ENCODE data around the gene EPS15.
A peak's percentile ranks its signal among the peaks of the same experiment; 100 is the strongest.
"Not testable (repeated sequence)": the region's sequence is repeated elsewhere in the genome, so short reads cannot be mapped to it uniquely, and the experiment has no call there.

EPS15 gene

GRCh38 chr1:51519048-51519864 is at the start of gene EPS15:
Gene EPS15 (minus strand): TSS chr1:51519266. CDS start chr1:51519231, 35 bp downstream.
- peak; percentile 92 for DNase-seq

DNA sequence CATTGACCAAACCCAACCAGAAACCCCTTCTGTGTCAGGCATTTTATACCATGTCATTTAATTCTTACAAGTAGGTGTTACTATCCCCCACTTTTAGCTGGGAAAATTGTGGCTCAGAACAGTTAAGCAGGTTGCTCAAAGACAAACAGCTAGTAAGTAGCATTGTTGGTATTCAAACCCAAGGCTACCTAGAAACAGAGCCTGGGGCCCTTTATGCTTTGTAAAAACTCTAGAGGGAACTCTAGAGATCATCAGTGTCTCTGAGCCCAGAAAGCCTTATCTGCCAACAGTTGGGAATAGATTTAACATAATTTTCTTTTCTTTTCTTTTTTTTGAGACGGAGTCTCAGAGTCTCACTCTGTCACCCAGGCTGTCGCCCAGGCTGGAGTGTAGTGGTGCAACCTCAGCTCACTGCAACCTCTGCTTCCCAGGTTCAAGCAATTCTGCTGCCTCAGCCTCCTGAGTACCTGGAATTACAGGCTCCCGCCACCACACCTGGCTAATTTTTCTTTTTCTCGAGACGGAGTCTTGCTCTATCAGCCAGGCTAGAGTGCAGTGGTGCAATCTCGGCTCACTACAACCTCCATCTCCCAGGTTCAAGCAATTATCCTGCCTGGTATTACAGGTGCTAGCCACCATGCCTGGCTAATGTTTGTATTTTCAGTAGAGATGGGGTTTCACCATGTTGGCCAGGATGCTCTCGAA is 49.3 kb upstream of the EPS15 start:
- DNase-seq = no peak

DNA sequence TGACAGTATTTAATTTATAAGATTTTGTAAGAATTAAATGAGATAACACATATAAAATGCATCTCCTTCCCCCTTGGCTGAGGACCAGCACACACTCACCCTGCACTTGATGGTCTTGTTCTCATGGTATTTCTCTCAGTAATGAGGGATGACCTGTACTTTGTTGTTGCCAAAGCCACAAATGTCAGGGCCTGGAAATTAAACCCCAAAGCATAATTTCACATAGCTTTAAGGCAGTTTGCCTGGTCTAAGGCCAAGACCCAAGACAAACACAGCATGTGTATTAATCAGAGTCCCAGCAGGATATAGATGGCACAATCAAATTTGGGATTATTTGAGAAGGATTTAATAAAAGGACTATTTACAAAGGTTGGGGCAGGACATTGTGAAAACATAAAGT is 48.6 kb upstream of the EPS15 start:
- DNase-seq = no peak

GRCh38 chr1:51566260-51566659 is 47.2 kb upstream of the EPS15 start:
- no peak for DNase-seq

GRCh38 chr1:51565009-51565408 is 45.9 kb upstream of the EPS15 start:
- no peak for DNase-seq

DNA sequence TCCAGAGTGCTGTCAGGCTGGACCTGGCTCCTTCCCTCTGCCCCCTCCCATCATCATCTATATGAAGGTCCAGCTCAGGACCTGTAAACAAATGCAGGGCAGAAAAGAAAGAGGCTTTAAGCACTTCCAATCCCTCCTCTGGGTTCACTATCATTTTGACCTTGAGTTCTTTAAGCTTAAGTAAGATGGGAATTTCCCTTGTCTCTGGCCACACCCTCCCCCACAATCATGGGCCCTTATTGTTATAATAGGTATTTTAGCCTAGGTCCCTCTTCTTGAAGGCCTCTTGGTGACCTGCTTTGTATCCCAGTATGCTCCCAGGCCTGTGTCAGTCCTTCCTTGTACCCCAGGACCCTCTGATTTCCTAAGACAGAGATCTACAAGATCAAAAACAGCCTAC is 45.1 kb upstream of the EPS15 start:
- peak; percentile 23 for DNase-seq

- no peak for DNase-seq
Observed at GRCh38 chr1:51561702-51562101, 42.6 kb upstream of the EPS15 start.

- DNase-seq = not testable (repeated sequence)
Observed at GRCh38 chr1:51560895-51561294, 41.8 kb upstream of the EPS15 start.

- DNase-seq = no peak
Observed at GRCh38 chr1:51560034-51560433, 41.0 kb upstream of the EPS15 start.

DNA sequence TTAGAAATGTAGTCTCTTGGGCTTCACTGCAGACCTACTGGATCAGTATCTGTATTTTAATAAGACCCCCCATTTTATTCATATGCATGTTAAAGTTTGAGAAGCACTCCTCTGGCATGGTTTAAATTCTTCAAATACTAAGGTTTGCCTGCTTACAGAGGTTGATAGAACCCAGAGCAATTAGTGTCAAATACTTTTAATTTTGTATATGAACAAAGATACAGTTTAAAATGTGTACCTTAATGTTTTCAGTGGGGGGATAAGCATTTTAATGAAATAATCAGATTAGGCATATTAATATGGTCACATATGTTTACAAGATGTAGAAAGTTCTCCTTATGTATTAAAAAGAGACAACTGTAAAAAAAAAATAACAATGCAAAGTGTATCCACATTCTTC is 40.4 kb upstream of the EPS15 start:
- no peak for DNase-seq

DNA sequence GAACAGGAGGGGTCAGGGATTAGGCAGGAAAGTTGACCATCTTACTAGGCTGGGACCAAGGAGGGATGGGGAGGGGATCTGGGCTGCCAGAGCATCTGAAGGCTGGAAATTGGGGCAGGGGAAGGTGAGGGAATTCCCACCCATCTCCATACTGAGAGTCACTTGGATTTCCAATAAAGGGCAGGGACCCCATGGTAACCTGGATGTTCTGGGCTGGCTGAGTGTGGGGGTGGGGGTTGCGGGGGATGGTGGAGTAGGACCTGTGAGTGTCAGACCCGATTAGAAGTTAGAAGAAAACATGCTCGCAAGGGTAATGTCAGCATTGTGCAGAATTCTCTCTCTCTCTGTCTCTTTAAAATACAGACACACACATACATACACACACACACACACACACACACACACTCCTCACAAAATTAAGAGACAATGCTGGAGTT is 40.0 kb upstream of the EPS15 start:
- DNase-seq = no peak

GRCh38 chr1:51558375-51558924 is 39.4 kb upstream of the EPS15 start:
- peak; percentile 4 for DNase-seq

DNA sequence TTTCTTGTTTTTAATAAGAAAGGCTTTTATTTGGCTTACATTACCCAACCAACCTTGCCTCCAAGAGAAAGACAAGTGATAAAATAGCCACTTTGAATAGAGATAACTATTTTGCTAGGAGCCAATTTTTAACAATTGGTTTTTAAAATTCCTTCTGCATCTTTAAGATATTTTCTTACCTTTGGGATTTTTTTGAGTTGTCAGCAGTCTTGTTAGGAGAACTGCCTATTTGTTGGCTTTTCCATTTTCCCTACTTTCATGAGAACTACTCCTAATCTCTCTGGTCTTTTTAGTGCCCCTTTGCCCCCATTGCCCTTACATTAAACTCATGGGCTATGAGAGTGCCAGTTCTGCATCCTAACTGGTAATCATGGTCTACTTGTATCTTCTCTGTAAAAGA is 38.1 kb upstream of the EPS15 start:
- DNase-seq = no peak

DNA sequence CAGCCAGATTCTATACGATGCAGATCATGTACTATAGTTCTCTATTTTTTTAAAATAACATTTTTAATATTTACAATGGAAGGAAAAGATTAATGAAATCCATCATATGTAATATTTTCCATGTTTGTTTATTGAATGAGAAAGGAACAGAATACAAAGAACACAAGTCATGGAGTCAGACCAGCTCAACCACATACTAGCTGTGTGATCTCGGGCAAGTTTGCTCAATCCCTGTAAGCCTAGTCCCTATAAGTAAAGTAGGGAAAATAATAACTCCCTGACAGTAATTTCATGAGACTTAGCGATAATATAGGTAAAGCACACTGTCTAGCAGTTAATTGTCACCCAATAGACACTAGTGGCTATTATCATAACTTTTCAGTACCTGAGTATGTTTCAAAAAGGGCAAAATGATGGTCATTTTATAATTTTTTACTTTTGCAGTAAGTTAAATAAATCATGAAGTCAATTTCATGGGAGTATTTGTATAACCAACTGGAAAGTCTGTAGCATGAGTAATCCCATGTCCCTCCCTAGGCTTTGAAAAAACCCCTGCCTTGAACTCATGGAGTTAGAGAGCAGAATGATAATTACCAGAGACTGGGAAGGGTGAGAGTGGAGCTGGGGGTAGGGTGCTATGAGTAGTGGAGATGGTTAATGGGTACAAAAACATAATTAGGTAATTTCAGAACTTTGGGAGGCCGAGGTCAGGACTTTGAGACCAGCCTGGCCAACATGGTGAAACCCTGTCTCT is 37.0 kb upstream of the EPS15 start:
- no peak for DNase-seq

DNA sequence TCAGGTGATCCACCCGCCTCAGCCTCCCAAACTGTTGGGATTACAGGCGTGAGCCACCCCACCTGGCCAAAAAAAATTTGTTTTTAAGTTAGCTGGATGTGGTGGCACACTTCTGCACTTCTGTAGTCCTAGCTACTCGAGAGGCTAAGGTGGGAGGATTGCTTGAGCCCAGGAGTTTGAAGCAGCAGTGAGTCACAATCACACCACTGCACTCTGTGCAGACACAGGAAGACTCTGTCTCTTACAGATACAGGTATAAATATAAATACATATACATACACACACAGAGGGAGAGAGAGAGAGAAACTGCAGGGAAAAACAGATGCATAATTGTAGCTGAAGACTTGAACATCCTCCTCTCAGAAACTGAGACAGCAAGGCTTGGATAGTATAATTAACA is 34.8 kb upstream of the EPS15 start:
- DNase-seq = no peak

- no peak for DNase-seq
Observed at GRCh38 chr1:51552929-51553807, 34.1 kb upstream of the EPS15 start.

GRCh38 chr1:51551848-51552296 is 32.8 kb upstream of the EPS15 start:
- no peak for DNase-seq

GRCh38 chr1:51551081-51551480 is 32.0 kb upstream of the EPS15 start:
- DNase-seq = no peak

GRCh38 chr1:51549901-51550300 is 30.8 kb upstream of the EPS15 start:
- no peak for DNase-seq

DNA sequence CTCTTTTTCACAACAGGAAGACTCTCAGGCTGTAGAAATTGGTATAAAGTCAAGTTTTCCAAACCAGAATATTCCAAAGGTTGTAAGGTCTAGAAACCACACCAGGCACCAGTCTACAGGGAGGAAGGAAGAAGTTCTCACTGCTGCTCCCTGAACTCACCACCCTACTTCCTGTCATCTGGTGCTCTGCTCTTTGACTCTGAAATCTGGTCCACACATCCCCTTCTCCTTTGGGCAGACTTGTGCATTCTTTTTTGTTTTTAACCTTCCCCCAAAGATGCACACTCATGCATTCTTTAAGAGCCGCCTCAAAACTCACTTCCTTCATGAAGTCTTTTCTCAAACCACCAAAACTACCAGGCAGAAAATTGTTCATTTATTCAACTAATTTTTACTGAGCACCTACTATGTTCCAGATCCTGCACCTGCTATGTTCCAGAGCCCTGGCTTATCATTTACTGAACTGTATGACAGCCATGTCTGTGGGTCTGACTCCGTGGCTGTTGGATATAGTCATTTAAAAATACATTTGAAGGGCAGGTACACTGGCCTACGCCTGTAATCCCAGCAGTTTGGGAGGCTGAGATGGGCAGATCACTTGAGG is 30.1 kb upstream of the EPS15 start:
- DNase-seq = no peak

DNA sequence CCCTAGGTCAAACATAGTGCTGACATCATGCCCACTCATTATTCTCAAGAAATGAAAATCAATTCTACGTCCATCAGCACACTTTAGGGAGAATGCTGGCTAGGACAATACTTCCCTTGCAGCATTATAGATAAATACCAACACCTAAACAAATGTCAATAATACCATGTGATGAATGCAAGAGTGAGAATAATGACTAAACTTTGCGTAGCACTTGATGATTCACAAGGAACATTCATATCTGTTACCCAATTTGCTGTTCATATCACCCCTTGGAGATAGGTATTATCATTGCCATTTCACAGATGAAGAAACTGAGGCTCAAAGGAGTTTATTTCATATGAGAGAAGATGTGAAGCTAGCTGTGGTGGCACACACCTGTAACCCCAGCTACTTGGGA is 24.8 kb upstream of the EPS15 start:
- DNase-seq = no peak
